GM12891 (cell line): ENCODE data around the gene DCTN2.

Experiments used
- DNase-seq: peaks from one replicate; pipeline ENCODE4 v3.0.0; 2011; ENCODE audit warnings: low spot score; ENCODE audit not compliant: insufficient read length
- FAIRE-seq: peaks from 2 replicates; lab custom pipeline; 2011; peaks lifted over from hg19 to GRCh38; lab: Jason Lieb, UNC
- PAX5 ChIP-seq: IDR thresholded peaks from 2 replicates; pipeline ENCODE4 v1.6.1; 2011; ENCODE audit warnings: low read length, moderate library complexity, mild to moderate bottlenecking; ENCODE audit not compliant: insufficient read depth, severe bottlenecking
- POLR2A ChIP-seq: IDR thresholded peaks from 2 replicates; pipeline ENCODE4 v1.6.1; 2011; ENCODE audit warnings: low read depth, low read length, control low read depth
- POLR2AphosphoS5 ChIP-seq: IDR thresholded peaks from 2 replicates; pipeline ENCODE4 v1.6.1; 2011; ENCODE audit warnings: low read depth, low read length, control low read depth
- POU2F2 ChIP-seq: IDR thresholded peaks from 2 replicates; pipeline ENCODE4 v1.6.1; 2011; ENCODE audit warnings: low read depth, mild to moderate bottlenecking, control low read depth, low read length, moderate library complexity
- SPI1 ChIP-seq: IDR thresholded peaks from 2 replicates; pipeline ENCODE4 v1.6.1; 2011; ENCODE audit warnings: low read depth, low read length, control low read depth
- TAF1 ChIP-seq: IDR thresholded peaks from 2 replicates; pipeline ENCODE4 v1.6.1; 2011; ENCODE audit warnings: low read depth, low read length, control low read depth

DCTN2 gene

GRCh38 chr12:57487055-57487596 lies 59.9 kb downstream of the DCTN2 start:
- no peak for DNase-seq
- TF ChIP-seq SPI1 (no peak), POU2F2 (no peak), POLR2AphosphoS5 (no peak), TAF1 (no peak), PAX5 (no peak), POLR2A (no peak)
- peak; percentile 5 for FAIRE-seq

DNA sequence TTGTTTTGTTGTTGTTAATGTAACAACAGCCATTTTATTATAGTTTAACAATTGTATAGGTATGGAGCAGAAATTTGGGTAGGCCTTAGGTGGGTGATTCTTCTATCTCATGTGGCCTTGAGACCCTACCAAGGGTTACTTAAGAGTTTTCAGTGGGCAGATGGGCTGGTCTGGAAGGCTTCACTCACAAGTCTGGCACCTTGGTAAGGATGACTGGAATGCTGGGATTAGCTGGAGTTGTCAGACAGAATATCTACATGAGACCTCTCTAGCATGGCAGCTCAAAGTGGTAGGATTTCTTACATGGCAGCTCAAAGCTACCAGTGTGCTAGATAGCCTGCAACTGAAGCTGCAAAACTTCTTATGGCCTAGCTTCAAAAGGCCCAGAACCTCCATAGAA lies 61.3 kb downstream of the DCTN2 start:
- DNase-seq (no peak), FAIRE-seq (no peak)
- TF ChIP-seq PAX5: no peak
- no peak for TF ChIP-seq POLR2AphosphoS5
- TF ChIP-seq POU2F2: no peak
- TF ChIP-seq TAF1: no peak
- no peak for TF ChIP-seq SPI1
- no peak for TF ChIP-seq POLR2A

DNA sequence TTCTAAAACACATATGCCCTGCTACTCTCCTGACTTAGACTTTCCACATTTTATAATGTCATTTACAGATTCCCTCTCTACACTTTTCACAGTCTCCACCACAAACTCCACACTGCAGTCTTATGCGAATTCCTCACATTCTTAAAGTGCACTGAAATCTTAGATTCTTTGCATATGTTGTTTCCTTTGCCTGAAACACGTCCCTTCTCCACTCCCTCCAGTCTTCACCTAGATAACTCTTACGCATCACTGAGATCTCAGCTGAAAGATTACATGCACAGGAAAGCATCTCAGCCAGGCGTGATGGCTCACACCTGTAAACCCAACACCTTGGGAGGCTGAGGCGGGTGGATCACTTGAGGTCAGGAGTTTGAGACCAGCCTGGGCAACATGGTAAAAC lies 63.5 kb downstream of the DCTN2 start:
- TF ChIP-seq POU2F2: no peak
- TF ChIP-seq POLR2A: no peak
- no peak for TF ChIP-seq TAF1
- TF ChIP-seq POLR2AphosphoS5: no peak
- no peak for TF ChIP-seq PAX5
- TF ChIP-seq SPI1: no peak
- no peak for DNase-seq
- FAIRE-seq: no peak

GRCh38 chr12:57481671-57482070 lies 65.3 kb downstream of the DCTN2 start:
- DNase-seq: no peak
- TF ChIP-seq POLR2AphosphoS5: no peak
- FAIRE-seq: peak; percentile 31
